ENCODE results near the gene FITM2.

The FITM2 gene

DNA sequence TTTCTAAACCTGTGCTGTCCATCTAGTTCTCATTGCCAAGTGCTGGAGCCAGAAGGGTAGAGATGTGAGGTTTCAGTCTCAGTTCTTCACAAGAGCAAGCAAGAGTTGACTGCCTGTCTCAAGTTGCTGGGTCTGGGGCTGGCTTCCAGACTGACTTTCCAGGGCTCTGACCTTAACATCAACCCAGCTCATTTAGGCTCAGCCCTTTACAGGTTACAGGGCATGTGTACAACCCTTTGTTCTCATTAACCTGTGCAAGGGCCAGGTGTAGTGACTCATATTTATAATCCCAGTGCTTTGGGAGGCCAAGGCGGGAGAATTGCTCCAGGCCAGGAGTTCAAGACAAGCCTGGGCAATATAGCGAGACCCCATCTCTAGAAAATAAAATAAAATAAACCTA lies 30.6 kb downstream of the FITM2 start:
- no peak for DNase-seq (ENCODE audit: low spot score)

DNA sequence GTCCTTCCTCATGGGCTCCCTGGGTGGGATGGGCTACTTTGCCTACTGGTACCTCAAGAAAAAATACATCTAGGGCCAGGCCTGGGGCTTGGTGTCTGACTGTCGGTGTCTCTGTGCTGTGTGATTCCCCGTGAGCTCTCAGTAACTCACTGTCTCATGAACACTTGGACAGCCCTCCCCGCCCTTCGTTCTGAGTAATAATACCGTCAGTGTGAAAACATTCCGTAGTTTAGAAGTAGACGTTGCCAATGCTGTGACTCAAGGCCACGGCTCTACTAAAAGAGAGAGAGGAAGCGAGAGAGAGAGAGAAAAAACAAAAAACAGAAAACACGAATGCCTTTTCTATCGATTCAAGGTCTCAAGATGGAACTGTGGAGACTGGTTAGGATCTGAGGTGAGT lies 31.8 kb downstream of the FITM2 start:
- no peak for DNase-seq (ENCODE audit: low spot score)

DNA sequence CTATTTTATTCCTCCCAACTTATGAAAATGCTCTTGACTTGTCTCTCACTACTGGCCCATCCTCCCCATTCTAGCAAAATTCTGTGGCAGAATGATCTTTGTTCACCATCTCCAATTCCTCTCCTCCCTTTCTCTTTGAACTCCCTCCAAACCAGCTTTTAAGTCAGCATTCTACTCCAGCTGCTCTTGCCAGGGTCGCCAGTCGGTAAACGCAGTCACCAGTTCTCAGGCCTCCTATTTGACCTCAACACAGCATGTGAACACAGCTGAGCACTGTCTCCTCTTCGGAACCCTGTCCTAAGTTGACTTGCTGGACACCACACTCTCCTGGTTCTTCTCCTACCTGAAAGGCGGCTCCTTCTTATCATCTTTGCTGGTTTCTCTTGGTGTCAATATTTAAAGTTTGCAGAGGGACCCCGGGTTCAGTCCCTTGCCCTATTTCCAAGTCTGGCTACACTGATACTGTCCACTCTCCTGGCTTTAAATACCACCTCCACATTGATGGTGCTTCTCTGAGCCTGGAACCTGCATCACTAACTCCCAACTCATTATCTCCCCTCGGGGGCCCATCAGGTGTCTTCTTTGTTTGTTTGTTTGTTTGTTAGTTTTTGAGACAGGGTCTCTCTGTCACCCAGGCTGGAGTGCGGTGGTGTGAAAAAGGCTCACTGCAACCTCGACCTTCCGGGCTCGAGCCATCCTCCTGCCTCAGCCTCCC lies 36.5 kb downstream of the FITM2 start:
- no peak for DNase-seq (ENCODE audit: low spot score)

DNA sequence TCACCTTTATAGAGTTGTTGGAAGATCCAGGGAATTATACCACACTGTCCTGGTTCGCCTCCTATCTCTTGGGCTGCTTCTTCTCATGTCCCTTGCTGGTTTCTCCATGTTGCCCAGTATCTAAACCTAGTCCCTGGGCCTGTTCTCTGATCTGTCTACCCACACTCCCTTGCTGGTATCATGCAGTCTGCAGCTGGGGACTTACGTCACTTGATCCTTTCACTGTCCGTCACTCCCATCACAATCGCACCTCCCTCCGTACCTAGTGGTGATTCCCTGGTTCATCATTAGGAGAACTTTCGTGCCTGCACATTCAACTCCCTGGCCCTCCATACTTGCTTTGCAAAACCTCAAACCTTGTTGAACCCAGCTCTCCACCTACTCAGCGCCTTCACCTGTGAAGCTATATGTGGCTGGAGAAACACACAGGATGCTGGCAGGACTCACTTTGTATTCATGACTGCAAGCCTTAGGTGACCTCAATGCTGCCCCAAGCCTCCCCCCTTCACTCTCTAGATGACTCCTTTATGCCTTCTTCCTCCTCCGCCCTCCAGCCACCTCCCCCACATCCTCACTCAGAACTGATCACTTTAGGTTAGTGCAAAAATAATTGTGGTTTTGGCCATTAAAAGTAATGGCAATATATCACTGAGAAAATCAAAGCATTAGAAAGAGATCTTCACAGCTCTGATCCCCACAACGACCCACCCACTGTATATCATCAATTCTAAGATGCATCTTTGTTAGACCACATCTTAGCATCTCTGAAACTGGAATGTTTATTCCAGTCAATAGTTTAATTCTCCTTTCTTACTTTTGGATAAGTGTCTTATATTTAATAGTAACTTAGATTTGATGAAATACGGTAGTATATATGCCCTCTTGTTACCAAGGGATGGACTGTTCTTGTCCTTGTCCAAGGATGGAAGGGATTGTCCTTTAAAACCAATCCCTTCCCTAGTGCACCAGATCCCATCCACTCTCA lies 37.5 kb downstream of the FITM2 start:
- DNase-seq (ENCODE audit: low spot score) = no peak

DNA sequence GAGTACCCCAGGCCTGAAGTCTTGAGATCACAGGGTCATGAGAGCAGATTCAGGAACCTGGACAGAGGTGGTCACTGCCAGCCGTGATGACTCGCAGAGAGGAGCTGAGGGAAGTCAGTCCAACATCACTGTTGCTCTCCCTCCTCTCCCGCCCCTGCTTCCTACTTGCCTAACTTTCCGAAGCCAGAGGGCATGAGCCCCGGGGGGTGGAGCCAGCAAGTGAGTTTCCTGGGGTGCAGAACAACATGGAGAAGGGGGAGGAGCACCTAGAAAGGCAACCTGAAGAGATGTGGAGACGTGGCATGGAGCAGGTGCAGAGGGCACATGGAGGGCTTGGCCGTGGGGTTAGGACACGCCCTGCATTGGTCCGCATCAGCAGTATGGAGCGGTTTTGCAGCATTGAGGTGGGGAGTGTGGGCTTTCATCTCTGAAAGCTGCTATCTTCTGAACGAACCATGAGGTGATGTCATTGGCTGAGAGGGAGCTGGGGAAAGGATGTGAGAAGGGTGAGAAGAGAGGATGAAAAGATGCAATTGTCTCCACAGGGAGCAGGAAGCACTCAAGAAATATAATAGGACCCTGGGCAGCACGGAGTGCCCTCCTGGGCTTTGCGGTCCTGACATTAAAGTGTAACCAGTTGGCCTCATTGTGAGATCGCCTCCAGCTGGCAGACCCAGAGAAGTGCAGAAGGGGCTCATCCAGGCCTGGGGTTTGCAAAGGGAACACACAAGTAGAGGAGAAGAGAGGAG lies 38.9 kb downstream of the FITM2 start:
- no peak for DNase-seq (ENCODE audit: low spot score)

DNA sequence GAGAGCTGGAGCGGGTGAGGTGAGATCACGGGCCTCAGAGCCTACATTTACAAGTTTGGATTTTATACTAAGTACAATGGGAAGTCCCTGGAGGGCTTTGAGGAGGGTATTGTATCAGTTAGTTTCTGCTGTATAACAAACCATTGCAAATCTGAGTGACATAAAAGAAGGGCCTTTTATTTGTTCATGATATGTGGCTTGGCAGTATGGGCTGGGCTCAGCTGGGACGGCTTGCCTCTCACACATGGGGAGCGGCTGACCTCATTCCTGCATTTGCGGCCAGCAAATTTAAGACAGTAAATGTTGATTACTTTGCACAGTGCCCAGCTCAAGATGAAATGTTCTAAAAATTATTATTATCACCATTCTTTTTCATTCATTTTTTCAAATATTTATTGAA lies 42.2 kb downstream of the FITM2 start:
- no peak for DNase-seq (ENCODE audit: low spot score)

DNA sequence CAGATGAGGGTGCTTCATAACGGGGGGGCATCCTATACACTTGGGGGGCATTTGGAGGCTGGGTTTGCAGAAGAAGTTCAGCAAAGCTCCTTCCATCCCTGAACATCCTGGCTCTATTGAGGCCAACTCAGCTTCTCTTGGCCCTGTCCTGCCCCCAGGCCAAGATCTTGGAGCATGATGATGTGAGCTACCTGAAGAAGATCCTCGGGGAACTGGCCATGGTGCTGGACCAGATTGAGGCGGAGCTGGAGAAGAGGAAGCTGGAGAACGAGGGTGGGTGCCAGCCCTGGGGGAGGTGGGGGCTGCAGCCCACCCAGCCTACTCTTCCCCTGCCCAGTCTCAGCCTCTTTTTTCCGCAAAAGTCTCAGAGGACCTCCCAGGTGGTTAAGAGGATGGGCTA lies 46.7 kb downstream of the FITM2 start:
- DNase-seq (ENCODE audit: low spot score) = no peak

DNA sequence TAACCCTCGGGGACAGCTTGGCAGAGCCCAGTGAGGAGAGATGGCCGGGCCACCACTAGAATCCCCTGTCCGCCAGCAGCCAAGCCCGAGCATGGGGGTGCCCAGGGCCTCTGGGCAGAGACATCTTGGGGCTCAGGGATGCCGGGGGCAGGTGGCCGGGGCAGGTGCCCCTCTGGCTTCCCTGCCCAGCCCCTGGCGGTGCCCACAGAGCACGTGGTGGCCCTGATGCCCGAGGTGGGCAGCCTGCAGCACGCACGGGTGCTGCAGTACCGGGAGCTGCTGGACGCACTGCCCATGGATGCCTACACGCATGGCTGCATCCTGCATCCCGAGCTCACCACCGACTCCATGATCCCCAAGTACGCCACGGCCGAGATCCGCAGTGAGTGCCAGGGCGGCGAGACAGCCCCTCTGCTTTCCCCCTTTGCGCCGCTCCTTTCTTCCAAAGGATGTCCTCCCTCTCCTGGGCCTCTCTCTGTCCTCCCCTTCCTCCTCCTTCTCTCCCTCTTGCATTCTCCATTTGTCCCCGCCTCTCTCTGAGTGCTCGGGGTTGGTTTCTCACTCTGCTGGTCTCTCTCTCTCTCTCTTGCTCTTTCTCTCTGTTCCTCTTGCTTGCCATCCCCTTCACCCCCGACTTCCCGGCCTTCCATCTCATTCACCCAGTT lies 52.6 kb downstream of the FITM2 start:
- DNase-seq (ENCODE audit: low spot score) = no peak

DNA sequence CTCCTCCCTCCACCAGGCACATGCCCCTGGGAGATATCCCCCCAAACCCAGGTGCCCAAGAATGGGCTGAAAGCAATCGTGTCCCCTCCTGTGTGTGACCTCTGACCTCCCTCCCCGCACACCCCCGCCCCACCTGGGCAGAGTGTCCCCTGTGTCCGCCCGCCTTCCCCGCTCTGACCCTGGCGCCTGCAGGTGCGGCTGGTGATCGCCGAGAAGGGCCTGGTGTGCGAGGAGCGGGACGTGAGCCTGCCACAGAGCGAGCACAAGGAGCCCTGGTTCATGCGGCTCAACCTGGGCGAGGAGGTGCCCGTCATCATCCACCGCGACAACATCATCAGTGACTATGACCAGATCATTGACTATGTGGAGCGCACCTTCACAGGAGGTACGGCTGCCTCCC lies 54.0 kb downstream of the FITM2 start:
- no peak for DNase-seq (ENCODE audit: low spot score)

DNA sequence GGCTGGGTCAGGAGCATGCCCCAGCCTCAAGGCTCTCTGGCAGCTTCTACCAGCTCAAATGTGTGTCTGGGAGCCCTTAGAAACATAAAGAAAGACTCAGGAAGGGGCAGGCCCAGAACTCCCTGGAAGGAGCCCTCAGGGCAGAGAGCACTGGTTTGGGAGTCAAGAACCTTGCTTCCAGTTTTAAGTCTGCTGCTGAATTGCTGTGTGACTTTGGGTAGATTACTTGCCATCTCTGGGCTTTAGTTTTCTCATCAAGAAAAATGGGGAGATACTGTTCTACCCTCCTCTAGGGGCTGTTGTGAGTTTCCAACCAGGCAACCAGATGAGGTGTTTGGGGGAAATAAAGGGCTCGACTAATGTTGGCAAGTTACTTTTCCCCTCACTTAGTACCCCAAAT lies 55.1 kb downstream of the FITM2 start:
- DNase-seq (ENCODE audit: low spot score) = no peak

DNA sequence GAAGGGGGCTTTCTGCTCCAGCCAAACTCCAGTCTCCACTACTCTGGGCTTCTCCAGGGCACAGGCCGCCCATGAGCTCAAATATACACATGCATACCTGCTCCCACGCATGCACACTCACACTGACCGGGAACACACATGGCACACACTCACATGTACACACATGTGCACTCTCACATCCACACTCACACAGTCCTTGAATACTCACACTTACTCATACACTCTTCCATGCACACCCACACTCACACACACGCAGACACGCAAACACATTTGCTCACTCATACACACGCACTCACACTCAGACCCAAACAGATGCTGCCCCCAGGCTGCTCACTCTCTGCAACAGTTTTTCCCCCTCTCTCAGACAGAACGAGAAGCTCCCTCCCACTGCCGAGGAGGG lies 56.9 kb downstream of the FITM2 start:
- no peak for DNase-seq (ENCODE audit: low spot score)

DNA sequence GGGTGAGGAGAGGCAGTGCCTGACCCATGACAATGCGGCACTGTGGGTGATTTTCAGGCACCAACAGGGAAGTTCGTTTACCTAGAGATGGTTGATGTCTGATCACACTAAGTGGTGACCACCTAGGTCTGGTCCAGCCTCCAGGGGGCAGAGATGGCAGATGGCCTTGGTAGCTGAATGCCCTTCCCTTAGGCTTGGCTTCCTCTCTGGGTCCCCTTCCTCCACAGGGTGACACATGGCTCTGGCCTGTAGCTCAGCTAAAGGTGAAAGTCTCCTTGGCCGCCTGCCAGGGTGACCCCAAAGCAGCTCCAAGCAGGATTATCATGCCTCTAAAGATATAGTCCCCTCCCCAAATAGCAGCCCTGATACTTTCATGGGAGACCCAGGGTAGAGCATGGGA lies 57.5 kb downstream of the FITM2 start:
- DNase-seq (ENCODE audit: low spot score) = no peak
